AG04450 (cell line): ENCODE results near the gene PSTPIP2. TPM values are rescaled to one million over a fixed set of nuclear protein-coding genes. Genes with fewer than 3 reads are reported as not detected.

Source experiments
- CTCF ChIA-PET: fragments of 300-600, 350-600 bp; formaldehyde crosslinking; extraction: SDS; loops from one replicate; lab custom pipeline; 2022; ENCODE audit warnings: antibody characterized with exemption, inconsistent platforms; lab: Charles Lee
- POLR2A ChIA-PET: fragments of 350-600 bp; formaldehyde crosslinking; extraction: SDS; loops from one replicate; lab custom pipeline; 2021; ENCODE audit warnings: antibody characterized with exemption, inconsistent platforms; lab: Yijun Ruan, JAX
- DNase-seq: peaks from one replicate; pipeline ENCODE4 v3.0.0-alpha.2; 2011; ENCODE audit warnings: low read depth, low spot score
- H3K27ac ChIP-seq: one replicate; pipeline ENCODE4 v1.5.1; 2012; ENCODE audit warnings: low read depth, low read length, control low read depth
- H3K27me3 ChIP-seq: one replicate; pipeline ENCODE4 v1.6.0; 2012; ENCODE audit warnings: low read length; ENCODE audit not compliant: control insufficient read depth, insufficient read depth
- H3K4me3 ChIP-seq: 2 replicates; pipeline ENCODE4 v1.5.1; 2011; ENCODE audit warnings: mild to moderate bottlenecking, low read depth, low read length, control low read depth
- H3K9me3 ChIP-seq: 2 replicates; pipeline ENCODE4 v1.5.1; 2012; ENCODE audit warnings: low read length; ENCODE audit not compliant: control insufficient read depth, insufficient read depth
- CTCF ChIP-seq: IDR thresholded peaks from 2 replicates; pipeline ENCODE4 v1.5.1; 2011; ENCODE audit warnings: low read depth, low read length, control low read depth, inconsistent platforms
- polyA plus RNA-seq: library from polyadenylated mRNA; depleted of rRNA; stranded (reverse); fragments of >200 nt; gene quantifications from 2 replicates; pipeline ENCODE4 v1.2.3, GENCODE V29; 2011

Gene PSTPIP2
- polyA plus RNA-seq, 1 experiment: 12.6 TPM

DNA sequence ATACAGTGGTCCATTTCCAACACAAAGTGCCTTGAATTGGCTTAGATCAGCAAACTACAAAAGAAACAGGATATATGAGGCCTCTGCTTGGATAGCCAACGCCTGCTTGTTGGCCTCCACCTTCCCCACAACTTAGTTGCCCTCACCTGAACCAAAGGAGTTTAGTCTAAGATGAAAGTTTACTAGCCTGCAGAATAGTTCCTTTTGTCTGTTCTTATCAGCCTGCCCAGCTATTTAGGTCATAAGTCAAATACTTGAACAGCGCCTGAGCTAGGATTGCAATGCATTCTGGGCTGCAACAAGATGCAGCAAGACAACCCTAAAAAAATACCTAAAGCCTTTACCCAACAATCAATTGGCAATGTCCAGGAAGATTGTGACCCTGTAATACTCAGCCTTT is 91.8 kb downstream of the PSTPIP2 start:
- no peaks in the 10 kb centered on the region for H3K9me3 ChIP-seq
- H3K27me3 ChIP-seq: no peaks in the 10 kb centered on the region
- no peak for DNase-seq
- H3K4me3 ChIP-seq: no peak overlapping the region
- CTCF ChIA-PET: no interaction called here
- POLR2A ChIA-PET: no interaction called here
- TF ChIP-seq CTCF: no peak
- no peak overlapping the region for H3K27ac ChIP-seq

DNA sequence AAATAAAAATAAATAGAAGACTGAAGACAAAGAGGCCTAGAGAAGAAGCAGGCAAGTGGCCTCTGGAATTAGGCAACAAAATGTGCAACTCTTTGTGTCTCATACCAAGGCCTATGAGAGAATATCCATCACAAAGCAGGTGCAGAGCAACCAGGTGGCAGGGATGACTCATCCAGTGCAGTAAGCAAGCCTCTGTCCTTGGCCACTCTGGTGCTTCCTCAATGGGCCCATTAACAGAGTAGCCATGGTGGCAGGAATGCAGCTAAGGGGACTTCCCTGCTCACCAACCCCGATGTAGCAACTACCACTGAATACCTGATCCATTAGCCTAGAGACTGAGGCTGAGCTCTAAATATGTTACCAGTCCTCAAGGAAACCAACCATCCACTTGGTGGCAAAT is 94.0 kb downstream of the PSTPIP2 start:
- Histone ChIP-seq H3K27ac (no peak overlapping the region), H3K4me3 (no peak overlapping the region), H3K9me3 (no peaks in the 10 kb centered on the region), H3K27me3 (no peaks in the 10 kb centered on the region)
- CTCF ChIA-PET: interaction anchor here (0.8 to 1.1 kb wide), 2 partner anchors 96 kb away, joined by 3 to 5 read pairs; no protein-coding TSS in a partner anchor
- POLR2A ChIA-PET: interaction anchor here (0.6 kb wide), 1 partner anchor 12 kb away, joined by 3 read pairs; no protein-coding TSS in a partner anchor
- DNase-seq: no peak
- no peak for TF ChIP-seq CTCF

DNA sequence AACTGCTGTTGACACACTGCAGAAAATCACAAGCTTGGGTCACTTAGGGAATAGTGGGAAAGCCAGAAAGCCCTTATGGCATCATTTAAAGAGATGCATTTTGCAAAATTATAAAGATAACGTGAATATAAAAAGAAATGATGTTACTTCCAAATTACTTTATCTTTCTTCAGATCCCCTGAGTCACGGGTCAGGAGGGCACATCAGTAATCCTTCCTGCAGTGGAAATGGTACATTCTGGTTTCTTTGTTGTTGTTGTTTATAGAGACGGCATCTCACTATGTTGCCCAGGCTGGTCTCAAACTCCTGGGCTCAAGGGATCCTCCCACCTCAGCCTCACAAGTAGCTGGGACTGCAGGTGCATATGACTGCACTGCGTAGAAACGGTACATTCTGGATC is 95.1 kb downstream of the PSTPIP2 start:
- no peaks in the 10 kb centered on the region for H3K9me3 ChIP-seq
- CTCF ChIA-PET: interaction anchor here (0.6 to 4.9 kb wide), 8 partner anchors 29 to 312 kb away, joined by 3 to 55 read pairs (median 4); a partner anchor contains a TSS

DNA sequence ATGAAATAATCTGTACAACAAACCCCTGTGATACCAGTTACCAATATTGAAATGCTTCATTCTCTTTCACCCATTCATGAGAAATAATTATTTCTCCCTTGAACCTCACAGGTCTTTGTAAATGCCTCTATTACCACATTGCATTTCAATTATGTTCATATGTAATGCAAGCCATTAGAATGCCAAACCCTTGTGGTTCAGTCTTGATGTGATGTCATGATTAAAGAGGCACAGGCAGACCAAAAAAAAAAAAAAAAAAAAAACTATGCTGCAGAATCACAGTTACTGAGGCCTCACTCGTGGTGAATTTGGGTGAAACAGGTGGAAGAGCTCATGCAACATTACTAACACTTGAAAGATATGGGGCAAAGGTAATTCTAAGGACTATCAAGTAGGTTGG is 95.5 kb downstream of the PSTPIP2 start:
- CTCF ChIA-PET: interaction anchor here (0.6 to 4.9 kb wide), 8 partner anchors 29 to 312 kb away, joined by 3 to 55 read pairs (median 4); a partner anchor contains a TSS
- Histone ChIP-seq H3K27ac (no peak overlapping the region), H3K4me3 (no peak overlapping the region), H3K27me3 (no peaks in the 10 kb centered on the region), H3K9me3 (no peaks in the 10 kb centered on the region)
- POLR2A ChIA-PET: interaction anchor here (0.6 to 0.7 kb wide), 5 partner anchors 65 to 493 kb away, joined by 3 to 9 read pairs (median 4); no protein-coding TSS in a partner anchor
- no peak for DNase-seq
- no peak for TF ChIP-seq CTCF

More for the DNA sequence above, 95.1 kb downstream of the PSTPIP2 start:
- POLR2A ChIA-PET: interaction anchor here (0.6 to 0.7 kb wide), 4 partner anchors 66 to 493 kb away, joined by 3 to 8 read pairs (median 4); no protein-coding TSS in a partner anchor
- no peaks in the 10 kb centered on the region for H3K27me3 ChIP-seq
- DNase-seq: no peak
- no peak for TF ChIP-seq CTCF
- H3K27ac ChIP-seq: no peak overlapping the region
- H3K4me3 ChIP-seq: no peak overlapping the region

DNA sequence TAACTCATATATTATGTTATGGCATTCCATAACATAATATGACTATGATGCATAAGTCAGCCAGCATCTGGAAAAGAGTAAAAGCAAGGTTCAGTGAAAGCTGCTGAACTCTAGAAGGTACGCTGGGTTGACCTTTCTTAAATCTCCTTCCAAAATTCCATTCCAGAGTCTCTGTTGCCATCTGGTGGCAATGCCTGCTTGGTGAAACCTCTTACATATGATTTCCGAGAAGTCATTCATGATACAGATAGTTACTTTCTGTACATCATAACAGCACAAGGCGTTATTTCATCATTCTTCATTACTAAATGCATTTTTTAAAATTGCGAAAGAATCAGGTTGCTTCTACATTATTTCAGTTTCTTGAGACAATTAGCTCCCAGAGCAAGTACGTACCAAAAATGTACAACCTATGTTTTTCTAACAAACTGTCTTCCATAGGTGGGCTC is 97.9 kb downstream of the PSTPIP2 start:
- Histone ChIP-seq H3K9me3 (no peaks in the 10 kb centered on the region), H3K27ac (no peak overlapping the region), H3K27me3 (no peaks in the 10 kb centered on the region), H3K4me3 (no peak overlapping the region)
- TF ChIP-seq CTCF: peak; percentile 81
- peak; percentile 65 for DNase-seq
- POLR2A ChIA-PET: no interaction called here
- CTCF ChIA-PET: interaction anchor here (0.5 to 4.9 kb wide), 38 partner anchors 9 to 428 kb away, joined by 3 to 55 read pairs (median 5); no protein-coding TSS in a partner anchor
